ENCODE data around the gene MARK2. TPM values are rescaled to one million over a fixed set of nuclear protein-coding genes. Genes with fewer than 3 reads are reported as not detected.
A peak's percentile ranks its signal among the peaks of the same experiment; 100 is the strongest.

Gene MARK2
- total and polyA plus RNA-seq, 10 of the 15 experiments (the other 5 are each of a cell fraction or from before 2014, with no cell fraction given): 0.19 to 29.5 (median 13.2) TPM

DNA sequence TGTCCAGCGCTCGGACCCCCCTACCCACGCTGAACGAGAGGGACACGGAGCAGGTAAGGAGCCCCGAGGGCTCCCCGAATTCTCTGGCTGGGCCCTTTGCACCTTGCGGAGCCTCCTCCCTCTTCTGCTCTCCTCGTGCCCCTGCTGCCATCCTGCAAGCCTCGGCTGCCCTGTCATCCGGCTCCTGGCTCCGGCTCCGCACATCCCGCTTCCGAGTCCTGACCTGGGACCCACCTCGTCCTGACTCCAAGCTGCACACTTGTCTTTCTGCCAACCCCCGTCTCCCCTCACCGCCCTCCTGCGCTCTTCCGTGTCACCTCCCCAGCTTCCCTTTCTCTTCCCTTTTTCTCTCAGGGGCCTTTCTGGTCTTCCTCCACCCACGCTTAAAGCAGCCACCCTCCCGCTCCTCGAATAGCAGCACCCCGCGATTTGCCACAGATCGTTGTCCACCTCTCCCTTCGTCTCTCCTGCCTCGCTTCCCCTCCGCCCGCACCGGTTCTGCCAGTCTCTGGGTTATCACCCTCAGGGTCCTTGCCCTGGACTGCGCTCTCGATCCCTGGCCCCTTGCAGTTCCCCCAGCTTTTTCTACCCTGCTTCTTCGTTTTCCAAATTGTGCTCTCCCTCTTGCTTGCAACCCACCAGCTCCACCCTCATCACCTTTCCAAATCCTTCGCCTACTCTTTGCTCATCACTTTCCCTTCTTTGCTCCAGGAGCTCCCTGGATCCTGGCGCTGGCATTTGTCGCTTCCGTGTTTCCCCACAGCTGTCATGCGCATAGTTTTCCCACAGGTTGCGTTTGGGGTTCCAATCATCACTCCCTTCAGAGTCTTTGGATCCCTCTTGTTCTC is 822 bp downstream of the MARK2 start:
- peak overlapping the region; percentile 88 for H3K9ac ChIP-seq (ENCODE audit: control insufficient read depth, insufficient read depth, low read length)
- peaks cover 56% of the 10 kb centered on the region for H3K79me2 ChIP-seq (ENCODE audit: control insufficient read depth, insufficient read depth, low read length)
- peak overlapping the region; percentile 82 for H3K27ac ChIP-seq (ENCODE audit: control insufficient read depth, insufficient read depth)
- peaks cover 9% of the 10 kb centered on the region for H4K20me1 ChIP-seq (ENCODE audit: control insufficient read depth, insufficient read depth)
- ATAC-seq (peak; percentile 0; the same call in 1 of the 3 replicates), FAIRE-seq (no peak), DNase-seq (ENCODE audit: low read depth, low spot score) (no peak)
- ChIA-PET POLR2A (interaction anchor here (0.6 to 1.9 kb wide), 6 partner anchors 11 to 112 kb away, joined by 3 to 8 read pairs (median 4); no protein-coding TSS in a partner anchor), CTCF (interaction anchor here (0.6 to 8.5 kb wide), 8 partner anchors 16 to 107 kb away, joined by 3 to 271 read pairs (median 6); no protein-coding TSS in a partner anchor), RAD21 (ENCODE audit: unreplicated experiment) (interaction anchor here (0.9 to 7.1 kb wide), 13 partner anchors 8 to 135 kb away, joined by 3 to 101 read pairs (median 4); partner anchors contain the start of genes COX8A and NAA40), SMC1A (ENCODE audit: uncharacterized antibody, unreplicated experiment) (interaction anchor here (0.6 to 18.4 kb wide), 8 partner anchors 10 to 146 kb away, joined by 3 to 234 read pairs (median 12); no protein-coding TSS in a partner anchor)
- 2% methylated on average over 38 of the region's 40 CpGs for WGBS (ENCODE audit: insufficient coverage, insufficient replicate concordance, low lambda C conversion rate, missing lambda C conversion rate)
- peaks cover 22% of the 10 kb centered on the region for H3K4me1 ChIP-seq (ENCODE audit: control insufficient read depth, insufficient read depth, low read length)
- TSS peak; percentile 71 for BruUV-seq (replicated peaks)
- intact Hi-C loops (cut with micrococcal nuclease; ENCODE audit: unreplicated experiment): loop anchor here (1.0 to 5.0 kb wide), 2 partner anchors 33 to 72 kb away; partner anchors contain the start of gene ZFTA
- peaks cover 0 to 2% of the 10 kb centered on the region in 2 experiments; a peak in 2 of 4 replicates for H3K36me3 ChIP-seq (ENCODE audit: control insufficient read depth in 2 of 2, insufficient read depth in 2 of 2, low read length in 1 of 2)
- H3K4me2 ChIP-seq (ENCODE audit: control insufficient read depth, insufficient read depth): peak overlapping the region; percentile 91
- in situ Hi-C loops (cut with MboI): loop anchor here (5.0 kb wide), 2 partner anchors 108 to 308 kb away; no protein-coding TSS in a partner anchor
- H3K4me3 ChIP-seq: peak overlapping the region; percentile 99
- no peaks in the 10 kb centered on the region for H3K9me3 ChIP-seq (replicated peaks; ENCODE audit: control insufficient read depth, insufficient read depth, low read length)
- H3K27me3 ChIP-seq (replicated peaks in 1 of 2; ENCODE audit: control insufficient read depth in 2 of 2, insufficient read depth in 2 of 2, low read length in 1 of 2): no peaks in the 10 kb centered on the region
- no peak overlapping the region; the same call in 1 of the 2 replicates for H2AFZ ChIP-seq (ENCODE audit: control insufficient read depth, low read depth, low read length)
- no peak for TF ChIP-seq SREBF1 (IDR thresholded peaks at IDR 0.05; ENCODE audit: low read length)
- no peak for TF ChIP-seq PAX5 (IDR thresholded peaks at IDR 0.05; ENCODE audit: borderline replicate concordance, low read depth, low read length)
- no peak; the same call in 1 of the 2 replicates for TF ChIP-seq DPF2 (IDR thresholded peaks at IDR 0.05)
- TF ChIP-seq, protein P1, sequence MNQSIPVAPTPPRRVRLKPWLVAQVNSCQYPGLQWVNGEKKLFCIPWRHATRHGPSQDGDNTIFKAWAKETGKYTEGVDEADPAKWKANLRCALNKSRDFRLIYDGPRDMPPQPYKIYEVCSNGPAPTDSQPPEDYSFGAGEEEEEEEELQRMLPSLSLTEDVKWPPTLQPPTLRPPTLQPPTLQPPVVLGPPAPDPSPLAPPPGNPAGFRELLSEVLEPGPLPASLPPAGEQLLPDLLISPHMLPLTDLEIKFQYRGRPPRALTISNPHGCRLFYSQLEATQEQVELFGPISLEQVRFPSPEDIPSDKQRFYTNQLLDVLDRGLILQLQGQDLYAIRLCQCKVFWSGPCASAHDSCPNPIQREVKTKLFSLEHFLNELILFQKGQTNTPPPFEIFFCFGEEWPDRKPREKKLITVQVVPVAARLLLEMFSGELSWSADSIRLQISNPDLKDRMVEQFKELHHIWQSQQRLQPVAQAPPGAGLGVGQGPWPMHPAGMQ (IDR thresholded peaks at IDR 0.05; ENCODE audit: borderline replicate concordance): no peak
- TF ChIP-seq MEF2A (IDR thresholded peaks at IDR 0.05; ENCODE audit: insufficient read depth, low read depth, low read length): no peak
- TF ChIP-seq TAF1 (IDR thresholded peaks at IDR 0.05; ENCODE audit: borderline replicate concordance, low read depth, low read length): peak; percentile 50; the same call in 1 of the 2 replicates
- TF ChIP-seq ATF7 (IDR thresholded peaks at IDR 0.05; ENCODE audit: low read depth): peak; percentile 18; the same call in 1 of the 2 replicates
- TF ChIP-seq CBX5 (IDR thresholded peaks at IDR 0.05; ENCODE audit: low read depth): no peak
- no peak for TF ChIP-seq SMC3 (IDR thresholded peaks at IDR 0.05; ENCODE audit: borderline replicate concordance, low read length)
- TF ChIP-seq GATAD2B (conservative IDR thresholded peaks at IDR 0.05; ENCODE audit: low read depth): no peak; the same call in 1 of the 2 replicates
- TF ChIP-seq CREM (IDR thresholded peaks at IDR 0.05; ENCODE audit: low read depth): no peak
- no peak for TF ChIP-seq MTA3 (IDR thresholded peaks at IDR 0.05; ENCODE audit: borderline replicate concordance, low read length)
- TF ChIP-seq, protein P2, sequence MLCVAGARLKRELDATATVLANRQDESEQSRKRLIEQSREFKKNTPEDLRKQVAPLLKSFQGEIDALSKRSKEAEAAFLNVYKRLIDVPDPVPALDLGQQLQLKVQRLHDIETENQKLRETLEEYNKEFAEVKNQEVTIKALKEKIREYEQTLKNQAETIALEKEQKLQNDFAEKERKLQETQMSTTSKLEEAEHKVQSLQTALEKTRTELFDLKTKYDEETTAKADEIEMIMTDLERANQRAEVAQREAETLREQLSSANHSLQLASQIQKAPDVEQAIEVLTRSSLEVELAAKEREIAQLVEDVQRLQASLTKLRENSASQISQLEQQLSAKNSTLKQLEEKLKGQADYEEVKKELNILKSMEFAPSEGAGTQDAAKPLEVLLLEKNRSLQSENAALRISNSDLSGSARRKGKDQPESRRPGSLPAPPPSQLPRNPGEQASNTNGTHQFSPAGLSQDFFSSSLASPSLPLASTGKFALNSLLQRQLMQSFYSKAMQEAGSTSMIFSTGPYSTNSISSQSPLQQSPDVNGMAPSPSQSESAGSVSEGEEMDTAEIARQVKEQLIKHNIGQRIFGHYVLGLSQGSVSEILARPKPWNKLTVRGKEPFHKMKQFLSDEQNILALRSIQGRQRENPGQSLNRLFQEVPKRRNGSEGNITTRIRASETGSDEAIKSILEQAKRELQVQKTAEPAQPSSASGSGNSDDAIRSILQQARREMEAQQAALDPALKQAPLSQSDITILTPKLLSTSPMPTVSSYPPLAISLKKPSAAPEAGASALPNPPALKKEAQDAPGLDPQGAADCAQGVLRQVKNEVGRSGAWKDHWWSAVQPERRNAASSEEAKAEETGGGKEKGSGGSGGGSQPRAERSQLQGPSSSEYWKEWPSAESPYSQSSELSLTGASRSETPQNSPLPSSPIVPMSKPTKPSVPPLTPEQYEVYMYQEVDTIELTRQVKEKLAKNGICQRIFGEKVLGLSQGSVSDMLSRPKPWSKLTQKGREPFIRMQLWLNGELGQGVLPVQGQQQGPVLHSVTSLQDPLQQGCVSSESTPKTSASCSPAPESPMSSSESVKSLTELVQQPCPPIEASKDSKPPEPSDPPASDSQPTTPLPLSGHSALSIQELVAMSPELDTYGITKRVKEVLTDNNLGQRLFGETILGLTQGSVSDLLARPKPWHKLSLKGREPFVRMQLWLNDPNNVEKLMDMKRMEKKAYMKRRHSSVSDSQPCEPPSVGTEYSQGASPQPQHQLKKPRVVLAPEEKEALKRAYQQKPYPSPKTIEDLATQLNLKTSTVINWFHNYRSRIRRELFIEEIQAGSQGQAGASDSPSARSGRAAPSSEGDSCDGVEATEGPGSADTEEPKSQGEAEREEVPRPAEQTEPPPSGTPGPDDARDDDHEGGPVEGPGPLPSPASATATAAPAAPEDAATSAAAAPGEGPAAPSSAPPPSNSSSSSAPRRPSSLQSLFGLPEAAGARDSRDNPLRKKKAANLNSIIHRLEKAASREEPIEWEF (IDR thresholded peaks at IDR 0.05; ENCODE audit: insufficient replicate concordance, low read depth, low read length): no peak
- no peak for TF ChIP-seq EP300 (IDR thresholded peaks at IDR 0.05; ENCODE audit: borderline replicate concordance in 1 of 2, control insufficient read depth in 1 of 2, low read depth in 2 of 2, low read length in 2 of 2)
- no peak for TF ChIP-seq CHD4 (IDR thresholded peaks at IDR 0.05)
- no peak for TF ChIP-seq JUND (IDR thresholded peaks at IDR 0.05; ENCODE audit: low read depth, low read length)

All from GM12878 (cell line).